SK-N-SH (cell line): ENCODE results near the gene AFAP1L2. TPM values are rescaled to one million over a fixed set of nuclear protein-coding genes. Genes with fewer than 3 reads are reported as not detected.

Source experiments
- CTCF ChIA-PET: fragments of 300-600, 350-600 bp; formaldehyde crosslinking; extraction: SDS; loops from one replicate; lab custom pipeline; 2021; lab: Yijun Ruan, JAX
- POLR2A ChIA-PET: fragments of 350-600 bp; sonication (Branson Sonifier 250); formaldehyde crosslinking; extraction: SDS; loops from one replicate; lab custom pipeline; 2020; ENCODE audit warnings: antibody characterized with exemption, inconsistent platforms; lab: Yijun Ruan, JAX
- DNase-seq: peaks from one replicate; pipeline ENCODE4 v3.0.0; 2012
- H2AFZ ChIP-seq: fragments of 200-600 bp; sonication (generic); 2 replicates; pipeline ENCODE4 v1.8.1; 2016; ENCODE audit warnings: antibody characterized with exemption, mild to moderate bottlenecking, low read depth
- H3F3A ChIP-seq: fragments of 200-600 bp; sonication (generic); replicated peaks from 2 replicates; pipeline ENCODE3; 2016; ENCODE audit warnings: antibody characterized with exemption, mild to moderate bottlenecking; ENCODE audit not compliant: insufficient read depth
- H3K27ac ChIP-seq, 2 experiments: fragments of 200-500 bp in 1 of 2; fragments of 200-600 bp in 1 of 2; sonication (Bioruptor generic) in 1 of 2; sonication (generic), shearing (Covaris generic) in 1 of 2; 2 replicates each; pipeline versions ENCODE4 v1.5.1 to v1.6.1; 2014 to 2016; ENCODE audit warnings: low read depth in 2 of 2, inconsistent platforms in 1 of 2, low read length in 1 of 2, mild to moderate bottlenecking in 1 of 2, mixed read lengths in 1 of 2
- H3K27me3 ChIP-seq: fragments of 200-600 bp; sonication (generic), shearing (Covaris generic); 2 replicates; pipeline ENCODE4 v1.6.1; 2016; ENCODE audit warnings: mixed run types; ENCODE audit not compliant: insufficient read depth
- H3K36me3 ChIP-seq, 2 experiments: fragments of 200-500 bp in 1 of 2; fragments of 200-600 bp in 1 of 2; sonication (Bioruptor generic) in 1 of 2; sonication (generic) in 1 of 2; replicated peaks in 1 of 2; 2 replicates each; pipeline versions ENCODE3 to v1.5.1; 2014 to 2016; ENCODE audit warnings: low read length in 1 of 2, mild to moderate bottlenecking in 1 of 2; ENCODE audit not compliant: insufficient read depth in 2 of 2, control insufficient read depth in 1 of 2
- H3K4me1 ChIP-seq, 2 experiments: fragments of 200-500 bp in 1 of 2; fragments of 200-600 bp in 1 of 2; sonication (Bioruptor generic) in 1 of 2; sonication (generic), shearing (Covaris generic) in 1 of 2; 2 replicates each; pipeline versions ENCODE4 v1.5.1 to v1.6.1; 2014 to 2016; ENCODE audit warnings: low read depth in 1 of 2, low read length in 1 of 2, mixed run types in 1 of 2; ENCODE audit not compliant: insufficient read depth in 2 of 2, control insufficient read depth in 1 of 2
- H3K4me2 ChIP-seq: fragments of 200-600 bp; sonication (generic), shearing (Covaris generic); 2 replicates; pipeline ENCODE4 v1.6.1; 2017; ENCODE audit warnings: mixed run types
- H3K4me3 ChIP-seq, 2 experiments: fragments of 200-500 bp in 1 of 2; fragments of 200-600 bp in 1 of 2; sonication (Bioruptor generic) in 1 of 2; sonication (generic), shearing (Covaris generic) in 1 of 2; 2 replicates each; pipeline versions ENCODE4 v1.5.1 to v1.8.1; 2014 to 2016; ENCODE audit warnings: low read depth in 2 of 2, inconsistent platforms in 1 of 2, low read length in 1 of 2, mild to moderate bottlenecking in 1 of 2, mixed read lengths in 1 of 2, moderate library complexity in 1 of 2
- H3K79me2 ChIP-seq: fragments of 200-600 bp; sonication (generic); 2 replicates; pipeline ENCODE4 v1.8.1; 2017; ENCODE audit warnings: mild to moderate bottlenecking; ENCODE audit not compliant: insufficient read depth
- H3K9ac ChIP-seq: fragments of 200-600 bp; sonication (generic); 2 replicates; pipeline ENCODE4 v1.6.1; 2017; ENCODE audit warnings: mixed run types
- H3K9me2 ChIP-seq: fragments of 200-600 bp; sonication (generic); 2 replicates; pipeline ENCODE4 v1.6.1; 2017; ENCODE audit warnings: mixed run types
- H3K9me3 ChIP-seq: fragments of 200-600 bp; sonication (generic); 2 replicates; pipeline ENCODE4 v1.6.1; 2017; ENCODE audit warnings: mixed run types, mild to moderate bottlenecking, moderate library complexity
- H4K20me1 ChIP-seq: fragments of 200-600 bp; sonication (generic); 2 replicates; pipeline ENCODE4 v1.6.1; 2017; ENCODE audit warnings: mild to moderate bottlenecking, mixed run types; ENCODE audit not compliant: insufficient read depth
- CHD2 ChIP-seq: fragments of 150-350 bp; IDR thresholded peaks from 2 replicates; pipeline ENCODE4 v1.6.1; 2018; ENCODE audit warnings: low read length; ENCODE audit not compliant: partially characterized antibody
- CTCF ChIP-seq: fragments of 200-600 bp; sonication (generic); IDR thresholded peaks from 2 replicates; pipeline ENCODE4 v1.6.1; 2017; ENCODE audit warnings: antibody characterized with exemption, mild to moderate bottlenecking, moderate library complexity
- ELF1 ChIP-seq: IDR thresholded peaks from 2 replicates; pipeline ENCODE4 v1.4.0; 2012
- EP300 ChIP-seq, 2 experiments: IDR thresholded peaks; 2 replicates each; pipeline versions ENCODE4 v1.4.0 to v1.6.1; 2012; ENCODE audit warnings: borderline replicate concordance in 1 of 2, low read depth in 1 of 2, low read length in 1 of 2
- FOSL2 ChIP-seq: IDR thresholded peaks from 2 replicates; pipeline ENCODE4 v1.4.0; 2012; ENCODE audit warnings: low read depth, mild to moderate bottlenecking, moderate library complexity, borderline replicate concordance
- MAX ChIP-seq: IDR thresholded peaks from 2 replicates; pipeline ENCODE4 v1.4.0; 2012; ENCODE audit warnings: low read depth
- MEF2A ChIP-seq: IDR thresholded peaks from 2 replicates; pipeline ENCODE4 v1.4.0; 2012; ENCODE audit warnings: low read depth, borderline replicate concordance
- NRF1 ChIP-seq: IDR thresholded peaks from 2 replicates; pipeline ENCODE4 v1.6.1; 2012; ENCODE audit warnings: low read depth, mild to moderate bottlenecking, low read length
- RCOR1 ChIP-seq: fragments of 150-350 bp; IDR thresholded peaks from 2 replicates; pipeline ENCODE4 v1.6.1; 2017; ENCODE audit warnings: antibody characterized with exemption, low read length
- REST ChIP-seq: IDR thresholded peaks from 2 replicates; pipeline ENCODE4 v1.6.1; 2012; ENCODE audit warnings: mild to moderate bottlenecking, low read depth, low read length, moderate library complexity
- RFX5 ChIP-seq: IDR thresholded peaks from 2 replicates; pipeline ENCODE4 v1.6.1; 2012; ENCODE audit warnings: mild to moderate bottlenecking, improper control_type of control experiment, low read length
- RXRA ChIP-seq: IDR thresholded peaks from 2 replicates; pipeline ENCODE4 v1.4.0; 2012; ENCODE audit warnings: low read depth, mild to moderate bottlenecking, borderline replicate concordance
- SIN3A ChIP-seq: IDR thresholded peaks from 2 replicates; pipeline ENCODE4 v1.6.1; 2012; ENCODE audit warnings: low read depth, mild to moderate bottlenecking, low read length, moderate library complexity, borderline replicate concordance
- SMC3 ChIP-seq: IDR thresholded peaks from 2 replicates; pipeline ENCODE4 v1.6.1; 2012; ENCODE audit warnings: low read depth, low read length, improper control_type of control experiment
- TAF1 ChIP-seq: IDR thresholded peaks from 2 replicates; pipeline ENCODE4 v1.6.1; 2012; ENCODE audit warnings: low read depth, mild to moderate bottlenecking, low read length, moderate library complexity, borderline replicate concordance
- TEAD4 ChIP-seq: IDR thresholded peaks from 2 replicates; pipeline ENCODE4 v1.4.0; 2012; ENCODE audit warnings: mild to moderate bottlenecking, borderline replicate concordance; ENCODE audit not compliant: insufficient read depth
- USF1 ChIP-seq: IDR thresholded peaks from 2 replicates; pipeline ENCODE4 v1.4.0; 2012; ENCODE audit warnings: low read depth, borderline replicate concordance
- USF2 ChIP-seq: fragments of 150-350 bp; IDR thresholded peaks from 2 replicates; pipeline ENCODE4 v1.6.1; 2017; ENCODE audit warnings: antibody characterized with exemption, low read length, low read depth, borderline replicate concordance
- YY1 ChIP-seq: IDR thresholded peaks from 2 replicates; pipeline ENCODE4 v1.4.0; 2012; ENCODE audit warnings: low read depth, mild to moderate bottlenecking
- ZBTB33 ChIP-seq: IDR thresholded peaks from 2 replicates; pipeline ENCODE4 v1.4.0; 2012; ENCODE audit warnings: low read depth, borderline replicate concordance
- WGBS: methylation state at CpG from one replicate; pipeline ENCODE4 v1.1.6; 2017; ENCODE audit warnings: low lambda C conversion rate; 5-methylcytosine and 5-hydroxymethylcytosine counted together
- polyA plus RNA-seq, 3 experiments: library from polyadenylated mRNA; depleted of rRNA; stranded (reverse); fragments of >200 nt; gene quantifications; 2 replicates each; pipeline ENCODE4 v1.2.3, GENCODE V29; 2012

The AFAP1L2 gene
- polyA plus RNA-seq, 1 of the 3 experiments (the other 2 are of a cell fraction), result 0.54 TPM

GRCh38 chr10:114370966-114371365, 33.3 kb downstream of the AFAP1L2 start:
- H4K20me1 ChIP-seq, result no peaks in the 10 kb centered on the region
- no peak overlapping the region for H3K4me2 ChIP-seq
- POLR2A ChIA-PET, result no interaction called here
- H3K9me3 ChIP-seq, result no peaks in the 10 kb centered on the region
- H3K27ac ChIP-seq, result no peak overlapping the region
- TF ChIP-seq ZBTB33 (no peak), RCOR1 (no peak), NRF1 (no peak), CTCF (no peak), MAX (no peak), EP300 (IDR thresholded peaks at IDR 0.05; ENCODE audit: borderline replicate concordance in 1 of 2, low read depth in 1 of 2, low read length in 1 of 2) (no peak), SIN3A (no peak), USF2 (no peak), YY1 (no peak), USF1 (no peak), FOSL2 (no peak), REST (no peak), RXRA (no peak), ELF1 (no peak), SMC3 (no peak), CHD2 (no peak), TAF1 (no peak), TEAD4 (no peak), RFX5 (no peak), MEF2A (no peak)
- no peaks in the 10 kb centered on the region for H3K27me3 ChIP-seq
- no peaks in the 10 kb centered on the region for H3K9me2 ChIP-seq
- no peak for DNase-seq
- no peaks in the 10 kb centered on the region for H3K36me3 ChIP-seq
- no peak overlapping the region for H3K4me3 ChIP-seq
- H3K79me2 ChIP-seq, result no peaks in the 10 kb centered on the region
- no peaks in the 10 kb centered on the region for H3F3A ChIP-seq
- WGBS, result 74% methylated on average over 5 of the region's 5 CpGs
- peaks cover 0 to 28% of the 10 kb centered on the region in 2 experiments; a peak in 2 of 4 replicates for H3K4me1 ChIP-seq
- CTCF ChIA-PET, result no interaction called here
- H3K9ac ChIP-seq, result no peak overlapping the region
- H2AFZ ChIP-seq, result no peak overlapping the region
